ENCODE data around the gene SMR3A. TPM values are rescaled to one million over a fixed set of nuclear protein-coding genes. Genes with fewer than 3 reads are reported as not detected.

SMR3A gene
- total RNA-seq: not detected

DNA sequence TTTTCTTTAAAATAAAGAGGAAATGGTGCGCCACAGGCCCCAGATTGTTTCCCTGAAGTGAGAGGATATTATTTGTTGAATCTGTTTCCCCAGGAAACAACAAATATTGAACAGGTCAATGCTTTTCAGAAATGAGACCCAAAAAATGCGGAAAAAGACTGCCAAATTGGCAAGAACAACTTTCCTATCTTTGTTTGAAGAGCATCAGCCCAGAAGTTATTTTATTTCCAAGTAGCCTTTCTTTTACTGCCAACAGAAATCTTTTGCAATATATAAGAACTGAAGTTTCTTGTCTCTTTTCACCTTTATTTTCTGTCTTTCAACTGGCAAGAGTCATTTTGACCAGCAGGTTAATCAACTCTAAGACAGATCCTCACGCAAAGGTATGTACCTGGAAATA, at the start of gene SMR3A:
SMR3A (plus strand) TSS at position 301 of the 400 bp plus-strand sequence. CDS start 1,356 bp downstream, outside the sequence.

DNA sequence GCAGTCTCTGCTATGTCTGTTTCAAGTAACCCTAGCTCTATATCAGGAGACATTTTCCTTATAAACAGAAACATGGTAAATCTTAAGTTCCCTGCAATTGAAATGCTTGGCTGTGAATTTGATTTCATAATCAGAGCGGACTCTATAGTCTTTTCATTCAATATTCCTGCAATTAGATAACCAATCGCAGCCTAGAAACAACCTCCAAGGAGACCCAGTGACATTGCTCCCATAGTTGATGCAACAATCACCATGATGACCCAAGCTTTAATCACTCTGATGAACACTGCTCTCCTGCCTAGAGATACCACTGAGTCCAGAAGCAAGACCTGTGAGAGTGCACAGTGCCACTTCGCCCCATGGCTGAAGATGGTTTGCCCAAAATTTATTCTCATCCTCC, 25.9 kb upstream of the SMR3A start, which contains the start of gene CABS1:
CABS1 (plus strand) TSS at position 301 of the 400 bp plus-strand sequence; CDS start at position 360, 59 bp downstream.

DNA sequence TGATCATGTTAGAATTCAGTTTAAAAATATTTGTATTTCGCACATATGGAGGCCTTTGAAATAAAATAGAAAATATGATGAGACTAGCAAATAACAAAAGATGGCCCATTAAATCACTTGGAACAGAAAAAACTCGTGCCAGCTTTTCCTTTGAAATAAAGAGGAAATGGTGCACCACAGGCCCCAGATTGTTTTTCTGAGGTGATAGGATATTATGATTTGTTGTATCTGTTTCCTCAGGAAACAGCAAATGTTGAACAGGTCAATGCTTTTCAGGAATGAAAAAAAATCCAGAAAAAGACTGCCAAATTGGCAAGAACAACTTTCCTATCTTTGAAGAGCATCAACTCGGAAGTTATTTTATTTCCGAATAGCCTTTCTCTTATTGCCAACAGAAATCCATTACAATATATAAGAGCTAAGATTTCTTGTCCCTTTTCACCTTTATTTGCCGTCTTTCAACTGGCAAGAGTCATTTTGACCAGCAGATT, 22.2 kb downstream of the SMR3A start, which contains the start of gene SMR3B:
SMR3B (plus strand) TSS at position 441 of the 491 bp plus-strand sequence. CDS start 1,380 bp downstream, outside the sequence.

DNA sequence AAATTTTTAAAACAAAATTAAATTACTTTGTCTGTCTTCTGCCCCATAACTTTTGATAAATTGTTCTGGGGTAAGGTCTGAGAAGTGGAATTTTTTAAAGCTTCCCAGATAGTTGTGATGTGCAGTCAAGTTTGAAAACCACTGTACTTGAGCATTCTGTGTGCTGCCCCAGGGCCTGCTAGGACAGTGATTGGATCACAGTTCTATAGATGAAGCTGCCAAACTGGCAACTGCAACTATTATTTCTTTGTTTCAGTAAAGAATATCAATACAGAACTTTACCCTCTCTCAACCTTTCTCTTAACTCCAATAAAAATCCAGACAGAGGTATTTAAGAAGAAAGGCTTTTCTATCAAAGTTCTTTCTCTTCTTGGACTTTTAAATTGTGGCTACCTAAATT, 37.0 kb downstream of the SMR3A start, which contains the start of gene OPRPN:
OPRPN (plus strand) TSS at position 361 of the 400 bp plus-strand sequence. CDS start 1,346 bp downstream, outside the sequence.

Other genes with a start within 250 kb of the SMR3A start
- gene PRR27, start 206.5 kb upstream of the SMR3A start, total RNA-seq: not detected
- not detected for gene ODAM, start 165.0 kb upstream of the SMR3A start, total RNA-seq
- not detected for gene FDCSP, start 134.6 kb upstream of the SMR3A start, total RNA-seq
- not detected for gene CSN3, start 118.2 kb upstream of the SMR3A start, total RNA-seq
- gene CABS1, start 25.8 kb upstream of the SMR3A start, total RNA-seq: not detected
- not detected for gene SMR3B, start 22.4 kb downstream of the SMR3A start, total RNA-seq
- gene OPRPN, start 37.2 kb downstream of the SMR3A start, total RNA-seq: not detected
- gene MUC7, start 111.4 kb downstream of the SMR3A start, total RNA-seq: not detected
- not detected for gene AMTN, start 157.8 kb downstream of the SMR3A start, total RNA-seq
- 0.92 TPM for gene AMBN, start 231.5 kb downstream of the SMR3A start, total RNA-seq

Data from diencephalon (tissue), 1 donor.